HG03439 (cell line): ENCODE data around the gene ADRB1.

ENCODE experiments used
- ATAC-seq: cut with Tn5 transposase; IDR thresholded peaks from one replicate; pipeline ENCODE4 v1.9.1; 2021; ENCODE audit warnings: mild to moderate bottlenecking, moderate library complexity; ENCODE audit not compliant: unreplicated experiment

The ADRB1 gene

GRCh38 chr10:114053946-114054345, 10.3 kb downstream of the ADRB1 start:
- no peak for ATAC-seq

DNA sequence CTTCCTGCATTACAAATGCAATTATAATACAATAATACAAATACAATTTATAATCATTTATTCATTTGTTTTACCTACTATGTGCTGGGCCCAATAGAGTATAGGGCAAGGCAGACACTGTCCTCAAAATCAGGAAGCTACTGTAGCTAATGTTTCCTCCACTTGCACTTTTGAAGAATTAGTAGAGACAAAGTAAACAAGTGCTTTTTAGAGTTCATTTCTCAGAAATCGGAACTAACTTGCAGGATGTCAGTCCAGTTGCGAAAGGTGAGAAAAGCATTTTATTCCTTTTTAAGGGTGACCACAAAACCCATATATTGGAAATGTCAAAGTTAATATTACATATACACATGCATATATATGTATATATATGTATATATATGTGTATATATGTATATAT, 14.2 kb downstream of the ADRB1 start:
- ATAC-seq, result no peak

GRCh38 chr10:114058297-114058696, 14.6 kb downstream of the ADRB1 start:
- no peak for ATAC-seq

- ATAC-seq, result no peak
These were observed 15.9 kb downstream of the ADRB1 start for GRCh38 chr10:114059561-114059960.

DNA sequence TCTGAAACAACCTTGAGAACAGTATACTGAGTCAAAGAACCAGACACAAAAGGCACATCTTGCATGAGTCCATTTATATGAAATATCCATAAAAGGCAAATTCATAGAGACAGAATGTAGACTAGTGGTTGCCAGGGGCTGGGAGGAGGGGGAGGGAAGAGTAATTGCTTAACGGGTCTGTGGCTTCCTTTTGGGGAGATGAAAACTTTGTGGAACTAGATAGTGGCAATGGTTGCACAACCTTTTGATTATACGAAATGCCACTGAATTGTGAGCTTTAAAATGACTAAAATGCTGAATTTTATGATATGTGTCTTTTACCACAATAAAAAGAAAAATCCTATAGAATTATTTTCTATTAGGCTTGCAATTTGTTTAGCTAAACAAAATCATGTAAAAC, 16.8 kb downstream of the ADRB1 start:
- ATAC-seq, result no peak

GRCh38 chr10:114061148-114061547, 17.5 kb downstream of the ADRB1 start:
- no peak for ATAC-seq

DNA sequence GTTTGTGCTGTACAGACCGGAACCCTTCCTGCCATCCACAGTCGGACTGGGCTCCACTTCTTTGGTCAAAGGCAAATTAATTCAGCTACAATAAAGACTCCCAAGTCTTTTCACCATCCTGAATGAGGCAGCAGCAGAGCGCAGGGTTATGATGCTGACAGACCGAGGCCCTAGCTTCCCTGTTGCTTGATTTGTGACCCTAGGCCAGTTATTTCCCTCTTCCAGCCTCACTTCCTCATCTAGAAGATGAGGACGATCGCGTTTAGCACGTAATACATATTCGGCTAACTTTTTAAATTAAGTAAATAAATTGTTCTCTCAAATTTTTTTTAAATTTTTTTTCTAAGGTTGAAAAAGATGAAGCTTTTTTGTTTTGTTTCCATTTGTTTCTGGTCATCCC, 18.1 kb downstream of the ADRB1 start:
- ATAC-seq, result no peak

DNA sequence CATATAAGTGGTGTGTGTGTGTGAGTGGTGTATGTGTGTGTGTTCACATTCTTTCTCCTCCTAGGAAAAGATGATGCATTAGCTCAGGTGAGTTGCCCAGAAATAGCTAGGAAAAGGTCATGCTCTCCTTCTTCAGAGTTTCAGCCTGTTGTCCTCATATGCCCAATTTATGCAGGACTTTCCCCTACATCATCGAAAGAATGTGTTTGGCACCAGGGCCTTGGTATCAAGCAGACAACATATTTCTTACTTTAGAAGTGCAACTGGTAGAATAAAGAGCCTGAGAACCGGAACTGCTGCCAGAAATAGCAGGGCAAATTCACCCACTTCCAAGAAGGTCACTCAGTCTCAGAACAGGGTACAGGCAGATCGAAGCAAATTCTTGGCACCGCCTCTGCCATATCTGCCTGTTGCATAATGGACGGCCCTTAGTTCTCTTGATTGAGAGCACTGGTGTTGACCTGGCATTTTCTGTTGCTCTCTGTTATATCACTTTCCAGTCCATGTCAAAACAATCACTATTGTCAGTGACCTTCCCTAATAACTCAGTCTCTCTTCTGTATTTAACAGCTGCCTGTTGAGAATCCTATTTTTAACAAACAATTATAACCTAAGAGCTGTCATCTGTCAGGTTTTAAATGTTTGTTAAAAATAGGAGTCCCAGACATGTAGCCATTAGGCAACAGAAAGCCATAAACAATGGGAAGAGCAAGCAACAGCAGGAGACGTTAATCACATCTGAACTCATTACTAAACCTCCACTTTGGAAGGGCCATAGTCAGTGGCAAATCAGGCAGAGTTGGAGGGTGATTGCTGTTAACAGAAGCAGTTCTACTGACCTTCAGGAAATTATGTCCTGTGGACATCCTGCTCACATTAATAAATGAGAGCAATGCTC, 20.7 kb downstream of the ADRB1 start:
- no peak for ATAC-seq

DNA sequence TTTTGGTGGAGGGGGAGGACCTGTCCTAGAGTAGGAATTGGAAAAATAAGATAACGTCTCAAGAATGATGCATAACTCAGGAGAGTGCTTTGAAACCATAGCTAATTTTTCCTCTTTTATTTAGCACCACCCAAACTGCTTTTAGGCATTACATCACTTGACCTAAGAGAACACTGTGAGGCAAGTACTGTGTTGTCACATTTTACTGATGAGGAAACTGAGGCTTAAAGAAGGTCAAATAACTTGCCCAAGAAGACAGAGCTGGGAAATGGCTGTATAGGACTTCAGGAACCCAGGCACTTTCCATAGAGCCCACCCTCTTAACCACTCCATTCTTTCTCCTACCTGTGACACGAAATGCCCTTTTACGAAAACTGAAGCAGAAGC, 21.4 kb downstream of the ADRB1 start:
- ATAC-seq, result no peak

DNA sequence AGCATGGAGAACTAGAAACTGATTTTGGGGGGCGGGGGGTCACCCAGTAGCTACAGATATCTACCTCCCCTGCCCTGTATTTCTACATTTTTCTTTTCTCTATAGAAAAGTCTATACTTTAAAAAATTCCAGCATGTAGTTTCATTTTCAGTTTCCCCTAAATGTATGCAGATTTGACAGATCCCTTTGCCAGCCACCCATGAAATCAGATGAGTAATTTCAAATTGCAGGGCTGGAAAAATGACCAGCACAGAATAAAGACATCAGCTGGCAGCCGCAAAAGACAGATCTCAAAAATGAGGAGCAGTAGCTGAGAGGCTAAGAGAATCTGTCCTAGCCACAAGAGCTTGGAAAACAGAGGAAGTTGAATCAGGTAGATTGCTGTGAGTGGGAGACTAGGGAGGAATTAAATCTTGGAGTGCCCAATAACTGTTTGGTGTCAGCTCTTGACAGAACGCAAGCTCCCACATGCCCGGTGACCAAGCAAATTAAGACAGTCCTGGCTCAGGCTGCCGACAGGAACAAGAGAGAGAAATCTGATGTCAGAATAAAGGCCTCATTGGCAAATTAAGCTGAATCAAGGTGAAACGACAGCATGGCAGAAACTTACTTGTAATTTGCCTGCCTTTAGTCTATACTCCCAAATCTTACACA, 24.5 kb downstream of the ADRB1 start:
- ATAC-seq, result no peak

GRCh38 chr10:114070710-114071109, 27.0 kb downstream of the ADRB1 start:
- ATAC-seq, result no peak

- ATAC-seq, result no peak
These were observed 27.5 kb downstream of the ADRB1 start for GRCh38 chr10:114071178-114071577.

- ATAC-seq, result no peak
These were observed 29.9 kb downstream of the ADRB1 start for GRCh38 chr10:114073395-114074186.

- no peak for ATAC-seq
These were observed 31.4 kb downstream of the ADRB1 start for GRCh38 chr10:114075093-114075492.

DNA sequence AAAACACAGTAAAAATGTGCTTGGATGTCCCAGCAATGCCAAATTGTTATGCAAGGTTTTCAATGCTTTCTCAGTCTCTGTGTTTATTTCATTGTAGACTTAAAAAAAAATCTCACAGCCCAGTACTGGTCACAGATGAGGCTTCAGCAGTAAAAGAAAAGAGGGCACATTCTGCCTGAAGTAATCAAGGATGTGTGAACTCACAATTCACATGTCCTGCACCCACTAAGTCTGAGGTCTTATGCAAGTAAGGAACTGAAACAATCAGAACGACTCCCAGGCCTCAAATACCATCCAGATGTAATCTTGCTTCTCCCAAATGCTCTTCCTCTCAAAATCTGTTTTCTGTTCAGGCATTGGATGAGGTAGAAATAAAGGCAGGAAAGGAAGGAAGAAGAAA, 33.7 kb downstream of the ADRB1 start:
- ATAC-seq, result no peak

DNA sequence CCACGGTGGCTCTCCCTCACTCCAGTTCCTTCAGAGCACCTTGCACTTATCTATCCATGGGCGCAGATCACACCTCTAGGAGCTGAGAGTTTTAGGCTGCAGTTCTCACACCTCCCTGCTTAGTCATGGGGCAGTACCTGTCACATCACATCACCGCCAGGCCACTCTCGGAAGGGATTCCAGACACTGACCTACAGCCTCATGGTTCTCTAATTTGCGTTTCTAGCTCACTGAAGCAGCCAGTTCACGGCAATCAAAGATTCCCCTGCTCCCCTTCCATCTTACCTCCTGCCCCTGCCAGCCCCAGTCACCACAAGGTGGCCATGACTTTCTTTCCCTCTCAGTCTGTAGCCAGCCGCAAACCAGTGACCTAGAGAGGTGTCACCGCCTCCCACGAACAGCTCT, 34.2 kb downstream of the ADRB1 start:
- ATAC-seq, result no peak

- ATAC-seq, result no peak
These were observed 34.7 kb downstream of the ADRB1 start for GRCh38 chr10:114078346-114078745.

DNA sequence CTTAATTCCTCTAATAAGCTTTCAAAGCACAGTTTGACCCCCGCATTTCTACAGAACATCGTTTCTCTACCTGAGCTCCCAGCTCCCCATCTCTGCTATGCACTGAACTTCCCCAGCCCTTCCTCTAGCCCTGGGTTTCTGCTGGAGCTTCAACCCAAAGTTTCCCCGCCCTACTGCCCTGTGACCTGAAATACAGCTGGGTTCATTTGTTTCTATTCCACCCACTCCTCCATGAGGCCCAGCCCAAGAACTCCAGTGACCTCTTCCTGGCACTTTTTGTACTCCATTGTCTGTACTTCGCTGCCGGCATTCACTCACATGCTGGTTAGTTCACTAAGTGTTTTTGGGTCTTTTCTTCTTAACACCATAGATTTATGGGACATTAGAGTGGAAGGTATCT, 35.8 kb downstream of the ADRB1 start:
- no peak for ATAC-seq

DNA sequence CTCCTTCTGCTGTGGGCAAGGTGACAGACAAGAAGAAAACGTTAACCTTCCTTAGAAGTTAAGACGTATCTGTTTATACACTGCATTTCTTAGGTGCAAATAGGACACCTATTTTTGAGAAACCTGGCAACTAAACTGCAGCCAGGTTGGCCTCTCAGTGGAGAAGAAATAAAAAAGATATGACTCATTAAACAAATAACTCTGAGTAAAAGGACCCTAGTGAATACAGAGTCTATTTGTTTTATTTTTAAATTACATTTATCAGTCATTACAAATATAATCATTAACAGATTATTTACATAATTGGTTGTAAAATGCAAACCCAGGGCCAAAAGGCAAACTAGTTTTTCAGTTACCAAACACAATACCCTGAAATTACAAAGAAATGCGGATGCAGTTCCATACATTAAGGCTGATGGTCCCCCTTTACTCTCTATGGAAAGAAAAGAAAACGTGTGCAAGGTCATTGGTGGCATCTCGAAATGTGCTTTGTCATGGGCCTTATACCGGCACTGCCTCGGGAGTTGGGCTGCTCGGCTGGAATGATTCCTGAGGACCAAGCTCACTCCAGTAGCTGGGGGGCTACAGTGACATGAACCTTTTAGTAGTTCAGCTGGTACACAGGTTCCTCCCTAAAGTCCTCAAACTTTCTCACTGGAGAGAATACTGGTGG, 38.4 kb downstream of the ADRB1 start:
- no peak for ATAC-seq

- no peak for ATAC-seq
These were observed 39.4 kb downstream of the ADRB1 start for GRCh38 chr10:114083040-114083439.

GRCh38 chr10:114084215-114084614, 40.5 kb downstream of the ADRB1 start:
- ATAC-seq, result no peak
